Measurements from ENCODE around the gene MAP4K5.

DNA sequence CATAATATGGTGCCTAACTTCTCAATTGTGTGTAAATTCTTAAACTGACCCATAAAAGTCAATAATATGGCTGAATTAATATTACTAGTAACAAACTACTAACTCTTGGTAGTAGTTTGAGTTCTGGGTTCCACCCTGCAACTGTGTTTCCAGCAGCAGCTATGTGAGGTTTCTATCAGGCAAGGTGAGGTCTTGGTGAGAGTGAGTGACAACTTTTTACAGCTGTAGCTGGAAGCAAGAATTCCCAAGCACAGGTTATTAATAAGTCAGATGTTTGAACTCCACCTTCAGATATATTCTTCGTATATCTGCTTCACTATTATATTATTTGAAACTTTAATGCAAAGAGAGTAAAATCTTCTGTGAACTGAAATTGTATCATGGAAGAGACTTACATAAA lies 43.8 kb downstream of the MAP4K5 start:
- TF ChIP-seq SIN3A (IDR thresholded peaks at IDR 0.05; ENCODE audit: borderline replicate concordance, insufficient read depth, low read depth, low read length), result no peak
- TF ChIP-seq, protein P1, sequence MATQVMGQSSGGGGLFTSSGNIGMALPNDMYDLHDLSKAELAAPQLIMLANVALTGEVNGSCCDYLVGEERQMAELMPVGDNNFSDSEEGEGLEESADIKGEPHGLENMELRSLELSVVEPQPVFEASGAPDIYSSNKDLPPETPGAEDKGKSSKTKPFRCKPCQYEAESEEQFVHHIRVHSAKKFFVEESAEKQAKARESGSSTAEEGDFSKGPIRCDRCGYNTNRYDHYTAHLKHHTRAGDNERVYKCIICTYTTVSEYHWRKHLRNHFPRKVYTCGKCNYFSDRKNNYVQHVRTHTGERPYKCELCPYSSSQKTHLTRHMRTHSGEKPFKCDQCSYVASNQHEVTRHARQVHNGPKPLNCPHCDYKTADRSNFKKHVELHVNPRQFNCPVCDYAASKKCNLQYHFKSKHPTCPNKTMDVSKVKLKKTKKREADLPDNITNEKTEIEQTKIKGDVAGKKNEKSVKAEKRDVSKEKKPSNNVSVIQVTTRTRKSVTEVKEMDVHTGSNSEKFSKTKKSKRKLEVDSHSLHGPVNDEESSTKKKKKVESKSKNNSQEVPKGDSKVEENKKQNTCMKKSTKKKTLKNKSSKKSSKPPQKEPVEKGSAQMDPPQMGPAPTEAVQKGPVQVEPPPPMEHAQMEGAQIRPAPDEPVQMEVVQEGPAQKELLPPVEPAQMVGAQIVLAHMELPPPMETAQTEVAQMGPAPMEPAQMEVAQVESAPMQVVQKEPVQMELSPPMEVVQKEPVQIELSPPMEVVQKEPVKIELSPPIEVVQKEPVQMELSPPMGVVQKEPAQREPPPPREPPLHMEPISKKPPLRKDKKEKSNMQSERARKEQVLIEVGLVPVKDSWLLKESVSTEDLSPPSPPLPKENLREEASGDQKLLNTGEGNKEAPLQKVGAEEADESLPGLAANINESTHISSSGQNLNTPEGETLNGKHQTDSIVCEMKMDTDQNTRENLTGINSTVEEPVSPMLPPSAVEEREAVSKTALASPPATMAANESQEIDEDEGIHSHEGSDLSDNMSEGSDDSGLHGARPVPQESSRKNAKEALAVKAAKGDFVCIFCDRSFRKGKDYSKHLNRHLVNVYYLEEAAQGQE (IDR thresholded peaks at IDR 0.05; ENCODE audit: insufficient read depth in 1 of 2, low read depth in 2 of 2, low read length in 1 of 2), result no peak
- TF ChIP-seq, protein P2, sequence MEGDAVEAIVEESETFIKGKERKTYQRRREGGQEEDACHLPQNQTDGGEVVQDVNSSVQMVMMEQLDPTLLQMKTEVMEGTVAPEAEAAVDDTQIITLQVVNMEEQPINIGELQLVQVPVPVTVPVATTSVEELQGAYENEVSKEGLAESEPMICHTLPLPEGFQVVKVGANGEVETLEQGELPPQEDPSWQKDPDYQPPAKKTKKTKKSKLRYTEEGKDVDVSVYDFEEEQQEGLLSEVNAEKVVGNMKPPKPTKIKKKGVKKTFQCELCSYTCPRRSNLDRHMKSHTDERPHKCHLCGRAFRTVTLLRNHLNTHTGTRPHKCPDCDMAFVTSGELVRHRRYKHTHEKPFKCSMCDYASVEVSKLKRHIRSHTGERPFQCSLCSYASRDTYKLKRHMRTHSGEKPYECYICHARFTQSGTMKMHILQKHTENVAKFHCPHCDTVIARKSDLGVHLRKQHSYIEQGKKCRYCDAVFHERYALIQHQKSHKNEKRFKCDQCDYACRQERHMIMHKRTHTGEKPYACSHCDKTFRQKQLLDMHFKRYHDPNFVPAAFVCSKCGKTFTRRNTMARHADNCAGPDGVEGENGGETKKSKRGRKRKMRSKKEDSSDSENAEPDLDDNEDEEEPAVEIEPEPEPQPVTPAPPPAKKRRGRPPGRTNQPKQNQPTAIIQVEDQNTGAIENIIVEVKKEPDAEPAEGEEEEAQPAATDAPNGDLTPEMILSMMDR (IDR thresholded peaks at IDR 0.05), result no peak

All from Panc1 (cell line).